Activated naive CD4-positive, alpha-beta T cell (primary cell): Measurements from ENCODE around the gene TH.
A peak's percentile ranks its signal among the peaks of the same experiment; 100 is the strongest.
"Not testable (repeated sequence)": the region's sequence is repeated elsewhere in the genome, so short reads cannot be mapped to it uniquely, and the experiment has no call there.

Source experiments
- DNase-seq, 4 experiments: peaks; one replicate each; lab custom pipeline; 2025; lab: John Stamatoyannopoulos, UW

The TH gene

GRCh38 chr11:2178055-2178773 is 6.6 kb upstream of the TH start:
- DNase-seq: not testable (repeated sequence)

DNA sequence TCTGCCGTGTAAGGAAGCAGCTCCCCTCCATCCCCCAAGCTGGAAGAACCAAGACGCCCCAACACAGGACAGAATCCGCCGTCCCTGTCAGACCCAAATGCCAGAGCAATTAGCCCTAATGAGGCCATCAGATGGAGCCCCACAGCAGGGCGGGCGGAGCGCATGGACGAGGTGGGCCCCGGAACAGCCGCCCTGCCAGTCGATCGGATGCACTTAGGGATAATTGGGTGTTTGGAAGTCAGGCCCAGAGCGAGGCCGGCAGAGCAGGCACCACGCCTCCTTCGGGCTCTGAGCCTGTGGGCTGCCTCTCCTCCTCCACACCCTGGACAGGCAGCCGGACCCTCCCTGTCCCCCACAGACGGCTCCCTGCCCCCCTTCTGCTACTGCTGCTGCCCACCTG is 5.5 kb upstream of the TH start:
- no peak for DNase-seq

DNA sequence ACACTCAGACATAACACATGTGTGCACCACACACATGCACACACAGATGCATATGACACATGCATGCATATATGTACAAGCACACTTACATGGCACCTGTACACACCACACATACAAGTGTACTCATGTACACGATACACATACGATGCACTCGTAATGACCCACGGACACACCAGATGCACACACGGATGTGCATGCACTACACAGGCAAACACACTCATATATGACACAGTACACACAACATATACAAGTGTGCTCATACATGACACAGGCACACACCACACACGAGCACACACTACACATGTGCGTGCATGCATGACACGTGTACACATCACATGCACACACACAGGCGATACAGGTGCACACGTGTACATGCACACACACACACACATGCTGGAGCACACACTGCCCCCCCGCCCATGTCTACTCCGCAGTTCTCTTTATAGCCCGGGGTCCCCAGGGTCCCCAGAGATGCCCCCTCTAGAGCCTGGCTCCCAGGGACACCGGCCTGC is 4.8 kb upstream of the TH start:
- DNase-seq: no peak

GRCh38 chr11:2175659-2176058 is 4.0 kb upstream of the TH start:
- DNase-seq: no peak

DNA sequence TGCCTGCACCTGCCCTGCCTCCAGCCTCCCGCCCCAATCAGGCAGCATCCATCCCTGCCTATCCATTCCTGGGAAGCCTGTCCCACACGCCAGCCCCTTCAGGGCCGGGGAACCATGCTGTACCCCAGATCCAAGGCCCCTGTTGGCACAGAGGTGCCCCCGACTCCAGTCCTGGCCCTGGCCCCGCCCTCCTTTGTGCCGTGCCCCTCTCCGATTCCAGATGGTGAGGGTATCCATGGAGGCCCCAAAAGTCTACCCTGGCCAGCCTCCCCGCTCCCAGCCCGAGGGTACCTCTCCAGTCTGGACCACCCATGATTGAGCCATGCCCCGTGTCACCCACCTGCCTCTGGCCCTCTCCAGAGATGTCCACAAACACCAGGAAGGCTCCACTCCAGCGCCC is 2.7 kb upstream of the TH start:
- no peak for DNase-seq

DNA sequence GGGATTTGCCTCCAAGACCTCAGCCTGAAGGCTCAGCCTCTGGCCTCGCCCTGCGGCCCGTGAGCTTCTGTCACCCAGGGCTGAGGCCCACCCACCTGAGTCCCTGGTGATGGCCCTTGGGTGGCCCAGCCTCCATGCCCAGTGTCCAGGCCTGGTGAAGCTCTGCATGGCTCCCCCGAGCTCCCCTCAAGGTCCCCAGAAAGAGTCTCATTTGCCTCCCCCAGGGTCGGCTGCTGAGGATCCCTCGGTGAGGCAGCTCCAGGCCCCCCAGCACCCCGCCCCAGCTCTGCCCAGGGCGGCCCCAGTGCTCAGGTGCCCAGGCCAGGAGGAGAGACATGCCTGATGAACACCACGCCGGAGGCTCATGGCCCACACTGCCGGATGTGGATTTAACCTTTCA is 2.1 kb upstream of the TH start:
- DNase-seq: no peak

GRCh38 chr11:2173150-2173693 is 1.6 kb upstream of the TH start:
- no peak for DNase-seq

DNA sequence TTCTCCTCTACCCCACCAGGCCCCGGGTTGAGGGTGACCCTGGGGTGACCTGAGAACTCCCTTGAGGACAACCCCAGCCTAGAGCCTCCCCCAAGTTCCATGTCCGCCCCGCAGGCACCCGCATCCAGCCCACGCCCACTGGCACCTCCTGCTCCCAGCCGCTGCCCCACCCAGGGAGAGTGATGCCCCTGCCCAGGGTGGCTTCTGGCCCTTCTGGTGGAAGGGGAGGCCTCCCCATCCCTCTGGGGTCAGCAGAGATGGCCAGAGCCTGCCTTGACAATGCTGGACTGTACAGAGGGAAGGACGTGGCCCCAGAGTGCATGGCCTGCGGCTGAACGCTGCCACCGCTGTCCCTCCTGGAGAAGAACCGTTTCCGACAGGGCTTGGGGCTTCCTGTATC is 1.1 kb upstream of the TH start:
- DNase-seq: no peak

DNA sequence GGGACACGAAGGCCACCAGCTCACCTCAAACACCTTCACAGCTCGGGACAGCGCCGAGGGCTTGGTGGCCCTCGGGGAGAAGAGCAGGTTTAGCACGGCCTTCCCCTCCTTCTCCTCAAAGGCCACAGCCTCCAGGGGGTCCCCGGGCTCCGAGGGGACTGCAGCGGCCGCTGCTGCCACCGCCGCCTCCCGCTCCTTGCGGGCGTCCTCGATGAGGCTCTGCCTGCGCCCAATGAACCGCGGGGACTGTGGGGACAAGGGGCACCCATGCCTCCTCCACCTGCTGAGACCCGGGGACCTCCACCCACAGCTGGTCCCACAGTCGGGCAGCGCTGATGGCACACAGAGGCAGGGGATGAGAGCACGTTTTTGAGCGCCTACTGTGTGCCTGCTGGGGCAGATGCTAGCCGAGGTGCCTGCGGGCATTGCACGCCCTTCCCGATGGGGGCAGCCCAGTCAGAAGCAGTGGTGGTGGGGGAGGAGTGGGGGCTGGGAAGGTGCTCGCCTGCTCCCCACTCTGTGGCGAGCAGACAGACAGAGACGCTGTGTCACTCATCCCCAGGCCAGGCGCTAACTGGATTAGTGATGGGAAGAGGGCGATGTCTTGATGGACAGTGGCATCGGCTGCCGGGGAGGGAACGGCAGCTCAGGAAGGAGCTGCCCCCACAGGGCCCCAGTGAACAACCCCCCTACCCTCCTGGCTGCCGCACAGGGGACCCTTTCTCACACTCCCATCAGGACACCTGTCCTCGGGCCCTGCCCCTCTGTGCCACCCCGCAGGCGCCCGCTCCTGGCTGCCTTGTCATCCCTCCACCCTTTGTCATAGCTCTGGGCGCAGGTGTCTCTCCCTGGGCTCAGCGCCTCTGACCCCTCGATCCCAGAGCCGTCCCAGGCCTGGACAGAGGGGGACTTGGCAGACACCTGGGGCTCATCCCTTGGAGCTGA is 1.7 kb downstream of the TH start:
- no peak for DNase-seq

DNA sequence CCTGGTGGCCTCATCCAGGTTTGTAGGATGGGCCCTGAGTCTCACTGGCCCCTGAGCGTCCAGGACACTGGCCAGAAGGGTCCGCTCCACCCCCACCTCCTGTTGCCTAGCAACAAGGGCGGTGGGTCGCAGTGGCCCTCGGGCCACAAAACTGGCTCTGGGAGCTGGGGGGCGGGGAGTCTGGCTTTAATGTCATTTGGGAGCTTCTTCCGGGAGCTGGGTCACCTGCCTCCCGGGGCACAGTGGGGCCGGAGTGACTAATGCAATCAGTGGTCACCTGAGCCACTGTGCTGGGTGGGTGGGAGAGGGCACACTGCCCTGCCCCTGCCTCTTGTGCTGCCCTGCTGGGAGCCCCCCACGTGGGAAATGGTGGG is 2.6 kb downstream of the TH start:
- no peak for DNase-seq

GRCh38 chr11:2168286-2169004 is 3.2 kb downstream of the TH start:
- DNase-seq: no peak

DNA sequence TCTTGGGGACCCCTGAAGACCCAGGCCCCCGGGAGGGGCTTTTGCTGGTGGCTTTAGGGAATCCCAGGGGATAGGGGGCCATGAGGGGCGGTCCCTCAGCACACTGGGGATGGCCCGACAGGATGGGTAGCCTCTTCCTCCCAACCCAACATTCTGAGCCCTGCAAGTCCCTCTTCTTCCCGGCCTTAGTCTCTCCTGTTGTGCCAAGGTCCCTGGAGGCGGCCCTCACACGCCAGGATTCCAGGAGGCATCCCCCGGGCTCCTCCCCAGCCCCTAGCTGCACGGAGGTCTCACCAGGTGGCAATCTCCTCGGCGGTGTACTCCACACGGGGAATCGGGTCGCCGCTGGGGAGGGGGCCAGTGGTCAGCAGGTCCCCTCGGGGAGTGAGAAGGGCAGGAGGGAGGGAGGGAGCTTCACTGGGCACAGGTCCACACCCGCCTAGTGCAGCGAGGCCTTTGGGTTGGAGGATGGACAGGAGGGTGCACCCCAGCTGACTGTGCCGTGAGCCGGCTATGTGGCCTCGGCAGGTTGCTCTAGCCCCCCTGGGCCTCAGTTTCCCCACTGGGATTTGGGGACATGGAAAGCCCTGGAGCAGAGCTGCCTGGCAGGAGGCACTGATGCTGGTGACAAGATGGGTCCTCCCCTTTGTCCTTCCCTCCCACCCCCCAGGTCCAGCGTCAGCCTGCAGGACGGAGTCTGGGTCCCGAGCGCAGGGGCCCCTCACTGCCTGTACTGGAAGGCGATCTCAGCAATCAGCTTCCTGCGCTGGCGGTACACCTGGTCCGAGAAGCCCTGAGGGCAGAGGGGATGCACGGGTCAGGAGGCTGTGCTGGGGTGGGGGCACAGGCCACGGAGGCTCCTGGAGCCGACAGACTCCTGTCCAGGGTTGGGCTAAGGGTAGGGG is 4.2 kb downstream of the TH start:
- no peak for DNase-seq

DNA sequence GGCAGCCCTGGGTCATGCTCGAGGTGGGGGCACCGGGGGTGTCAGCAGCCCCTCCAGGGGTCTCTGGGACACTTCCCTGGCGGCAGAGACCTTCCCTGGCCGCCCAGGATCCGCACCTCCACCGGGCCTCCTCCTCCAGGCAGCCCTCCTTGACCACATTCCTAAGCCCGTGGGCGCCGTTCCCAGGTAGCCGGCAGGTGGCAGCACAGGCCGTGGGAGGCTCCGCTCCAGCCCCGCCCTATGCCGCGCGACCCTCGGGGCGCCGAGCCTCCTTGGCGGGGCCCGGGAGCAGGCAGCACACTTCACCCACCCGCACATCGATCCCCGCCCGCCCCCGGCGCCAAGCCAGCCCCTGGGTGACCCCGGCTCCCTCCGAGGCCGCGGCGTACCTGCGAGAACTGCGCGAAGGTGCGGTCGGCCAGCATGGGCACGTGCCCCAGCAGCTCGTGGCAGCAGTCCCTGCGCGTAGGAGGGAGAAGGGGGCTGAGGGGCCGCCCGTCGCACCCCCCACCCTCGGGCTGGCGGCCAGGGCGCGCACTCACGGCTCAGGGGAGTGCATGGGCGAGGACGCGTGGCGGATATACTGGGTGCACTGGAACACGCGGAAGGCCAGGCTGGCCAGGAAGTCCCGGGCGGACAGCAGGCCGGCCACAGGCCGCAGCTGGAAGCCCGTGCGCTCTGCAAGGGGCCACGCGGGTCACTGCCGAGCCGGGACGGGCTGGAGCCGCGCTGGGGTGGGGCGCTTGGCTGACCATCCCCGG is 5.3 kb downstream of the TH start:
- DNase-seq: peak in 1 of 4 experiments; percentile 37

GRCh38 chr11:2165571-2165970 is 6.0 kb downstream of the TH start:
- no peak for DNase-seq

DNA sequence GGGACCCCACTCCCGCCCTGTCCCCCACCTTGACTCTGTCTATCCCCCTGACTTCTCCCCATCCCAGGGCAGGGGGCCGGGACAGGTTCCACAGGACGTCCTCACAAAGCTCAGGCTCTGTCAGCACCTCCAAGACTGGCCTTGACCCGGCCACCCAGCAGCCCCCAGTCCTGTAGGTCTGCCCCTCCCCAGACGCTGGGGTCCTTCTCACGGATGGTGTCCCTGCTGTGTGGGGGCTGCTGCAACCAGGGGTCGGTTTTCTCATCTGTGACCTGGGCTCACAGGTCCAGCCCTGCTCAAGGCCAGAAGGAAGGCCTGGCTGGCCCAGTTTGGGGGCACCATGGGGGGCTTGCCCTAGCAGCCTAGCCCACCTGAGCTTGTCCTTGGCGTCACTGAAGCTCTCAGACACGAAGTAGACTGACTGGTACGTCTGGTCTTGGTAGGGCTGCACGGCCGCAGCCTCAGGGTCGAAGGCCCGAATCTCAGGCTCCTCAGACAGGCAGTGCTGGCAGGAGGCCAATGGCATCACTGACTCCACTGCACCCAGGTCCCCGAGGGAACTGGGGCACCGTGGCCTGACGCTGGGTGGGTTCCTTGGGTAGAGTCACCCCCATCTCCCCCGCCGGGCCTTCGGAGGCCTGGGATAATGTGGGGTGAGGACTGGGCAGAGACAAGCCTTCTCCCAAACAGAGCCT is 6.6 kb downstream of the TH start:
- no peak for DNase-seq

- DNase-seq: no peak
These were observed 7.5 kb downstream of the TH start for GRCh38 chr11:2164081-2164480.

- DNase-seq: no peak
These were observed 8.1 kb downstream of the TH start for GRCh38 chr11:2163428-2163978.

DNA sequence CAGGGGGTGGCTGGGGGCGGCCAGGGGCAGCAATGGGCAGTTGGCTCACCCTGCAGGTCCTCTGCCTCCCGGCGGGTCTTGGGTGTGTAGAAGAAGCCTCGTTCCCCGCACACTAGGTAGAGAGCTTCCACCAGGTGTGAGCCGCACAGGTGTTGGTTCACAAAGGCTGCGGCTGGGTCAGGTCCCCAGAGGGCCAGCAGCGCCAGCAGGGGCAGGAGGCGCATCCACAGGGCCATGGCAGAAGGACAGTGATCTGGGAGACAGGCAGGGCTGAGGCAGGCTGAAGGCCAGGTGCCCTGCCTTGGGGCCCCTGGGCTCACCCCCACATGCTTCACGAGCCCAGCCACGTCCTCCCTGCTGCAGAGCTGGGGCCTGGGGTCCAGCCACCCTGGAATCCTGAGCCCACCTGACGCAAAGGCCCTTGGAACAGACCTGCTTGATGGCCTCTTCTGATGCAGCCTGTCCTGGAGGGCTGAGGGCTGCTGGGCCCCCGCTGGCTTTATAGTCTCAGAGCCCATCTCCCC is 10.8 kb downstream of the TH start, which contains the start of gene INS:
TSS of gene INS (minus strand) at position 474 of the 524 bp plus-strand sequence. CDS start at position 236, 238 bp downstream.
- DNase-seq: no peak
